H1 (cell line): Measurements from ENCODE around the gene P2RX7. TPM values are rescaled to one million over a fixed set of nuclear protein-coding genes. Genes with fewer than 3 reads are reported as not detected.

Experiments used
- CTCF ChIA-PET: fragments of 300-600 bp; sonication (Branson Sonifier 250); formaldehyde crosslinking; loops from one replicate; lab custom pipeline; 2021; ENCODE audit not compliant: partially characterized antibody; lab: Charles Lee
- POLR2A ChIA-PET: fragments of 300-600 bp; sonication (Branson Sonifier 250); formaldehyde crosslinking; loops from one replicate; lab custom pipeline; 2021; ENCODE audit warnings: inconsistent platforms; ENCODE audit not compliant: partially characterized antibody; lab: Charles Lee
- DNase-seq, 2 experiments: peaks; one replicate each; pipeline versions ENCODE4 v3.0.0 to v3.0.0-alpha.2; 2010 to 2022; ENCODE audit warnings: low spot score in 2 of 2, low read depth in 1 of 2, mixed read lengths in 1 of 2
- FAIRE-seq: peaks from 2 replicates; lab custom pipeline; 2011; peaks lifted over from hg19 to GRCh38; lab: Jason Lieb, UNC
- H2AFZ ChIP-seq: 2 replicates; pipeline ENCODE4 v1.8.1; 2012; ENCODE audit warnings: low read length, inconsistent platforms
- H2AK5ac ChIP-seq: 2 replicates; pipeline ENCODE4 v1.6.1; 2013; ENCODE audit warnings: low read depth, low read length
- H2BK120ac ChIP-seq: replicated peaks from 2 replicates; pipeline ENCODE3; 2013; ENCODE audit warnings: low read depth, low read length, inconsistent platforms
- H2BK12ac ChIP-seq: 2 replicates; pipeline ENCODE4 v1.6.1; 2013; ENCODE audit warnings: low read depth, low read length
- H2BK15ac ChIP-seq: 2 replicates; pipeline ENCODE4 v1.6.1; 2013; ENCODE audit warnings: low read length
- H2BK20ac ChIP-seq: 2 replicates; pipeline ENCODE4 v1.6.1; 2013; ENCODE audit warnings: low read length
- H2BK5ac ChIP-seq: 2 replicates; pipeline ENCODE4 v1.6.1; 2013; ENCODE audit warnings: low read depth, low read length
- H3K14ac ChIP-seq: 2 replicates; pipeline ENCODE4 v1.6.1; 2013; ENCODE audit warnings: inconsistent platforms; ENCODE audit not compliant: insufficient read length
- H3K18ac ChIP-seq: 2 replicates; pipeline ENCODE4 v1.6.1; 2013; ENCODE audit warnings: low read length; ENCODE audit errors: extremely low read depth
- H3K23ac ChIP-seq: 2 replicates; pipeline ENCODE4 v1.6.1; 2013; ENCODE audit warnings: inconsistent platforms; ENCODE audit not compliant: insufficient read length
- H3K23me2 ChIP-seq: 2 replicates; pipeline ENCODE4 v1.6.1; 2013; ENCODE audit warnings: low read depth, low read length
- H3K27ac ChIP-seq: 2 replicates; pipeline ENCODE4 v1.6.1; 2011; ENCODE audit warnings: low read depth, low read length, inconsistent platforms
- H3K27me3 ChIP-seq, 4 experiments: replicated peaks in 1 of 4; 1 replicate in 1 of 4; 2 replicates in 3 of 4; pipeline versions ENCODE4 v1.6.1 to v1.8.1; 2011 to 2013; ENCODE audit warnings: low read length in 3 of 4, mild to moderate bottlenecking in 3 of 4, inconsistent platforms in 2 of 4, mixed read lengths in 2 of 4, moderate library complexity in 1 of 4; ENCODE audit not compliant: control insufficient read depth in 3 of 4, insufficient read depth in 3 of 4; ENCODE audit errors: extremely low read depth in 1 of 4
- H3K36me3 ChIP-seq, 4 experiments: 2 replicates each; pipeline versions ENCODE4 v1.6.1 to v1.8.1; 2011 to 2013; ENCODE audit warnings: mild to moderate bottlenecking in 4 of 4, low read length in 3 of 4, moderate library complexity in 2 of 4, control low read depth in 1 of 4, inconsistent platforms in 1 of 4; ENCODE audit not compliant: insufficient read depth in 4 of 4, control insufficient read depth in 2 of 4
- H3K4ac ChIP-seq: replicated peaks from 2 replicates; pipeline ENCODE3; 2013; ENCODE audit warnings: low read length, low read depth, mixed read lengths, inconsistent platforms; ENCODE audit not compliant: insufficient read length
- H3K4me1 ChIP-seq, 4 experiments: replicated peaks in 1 of 4; 1 replicate in 1 of 4; 2 replicates in 3 of 4; pipeline versions ENCODE4 v1.6.1 to v1.8.1; 2011 to 2013; ENCODE audit warnings: low read length in 3 of 4, inconsistent platforms in 2 of 4, mixed read lengths in 1 of 4; ENCODE audit not compliant: insufficient read depth in 4 of 4, control insufficient read depth in 3 of 4
- H3K4me2 ChIP-seq, 2 experiments: 2 replicates each; pipeline versions ENCODE4 v1.6.1 to v1.8.1; 2011 to 2013; ENCODE audit warnings: low read depth in 2 of 2, low read length in 2 of 2, control low read depth in 1 of 2, inconsistent platforms in 1 of 2, mild to moderate bottlenecking in 1 of 2; ENCODE audit not compliant: insufficient read depth in 1 of 2
- H3K4me3 ChIP-seq, 4 experiments: fragments of 200-600, 300-600 bp in 1 of 4; sonication (generic), shearing (Covaris generic), sonication (Bioruptor Twin) in 1 of 4; 2 replicates each; pipeline versions ENCODE4 v1.5.1 to v1.8.1; 2011 to 2016; ENCODE audit warnings: low read length in 4 of 4, low read depth in 3 of 4, control low read depth in 2 of 4, inconsistent platforms in 2 of 4, mild to moderate bottlenecking in 2 of 4, mixed read lengths in 1 of 4, moderate library complexity in 1 of 4; ENCODE audit not compliant: insufficient read depth in 2 of 4; ENCODE audit errors: extremely low read depth in 1 of 4
- H3K56ac ChIP-seq: replicated peaks from 2 replicates; pipeline ENCODE3; 2013; ENCODE audit warnings: low read depth, mild to moderate bottlenecking, mixed read lengths, low read length, inconsistent platforms; ENCODE audit not compliant: insufficient read length
- H3K79me1 ChIP-seq: 2 replicates; pipeline ENCODE4 v1.6.1; 2013; ENCODE audit warnings: low read depth, low read length, control low read depth
- H3K79me2 ChIP-seq, 2 experiments: 2 replicates each; pipeline versions ENCODE4 v1.6.1 to v1.8.1; 2012 to 2013; ENCODE audit warnings: low read length in 2 of 2, mild to moderate bottlenecking in 2 of 2, inconsistent platforms in 1 of 2; ENCODE audit not compliant: insufficient read depth in 2 of 2, control insufficient read depth in 1 of 2
- H3K9ac ChIP-seq, 4 experiments: replicated peaks in 1 of 4; 1 replicate in 1 of 4; 2 replicates in 3 of 4; pipeline versions ENCODE4 v1.6.1 to v1.8.1; 2011 to 2013; ENCODE audit warnings: low read depth in 3 of 4, low read length in 3 of 4, control low read depth in 2 of 4, mild to moderate bottlenecking in 2 of 4, moderate library complexity in 2 of 4, inconsistent platforms in 1 of 4; ENCODE audit errors: extremely low read depth in 1 of 4
- H3K9me3 ChIP-seq, 2 experiments: 2 replicates each; pipeline versions ENCODE4 v1.6.1 to v1.8.1; 2012 to 2013; ENCODE audit warnings: mild to moderate bottlenecking in 2 of 2, moderate library complexity in 2 of 2, control low read depth in 1 of 2, inconsistent platforms in 1 of 2, low read depth in 1 of 2, low read length in 1 of 2, mixed read lengths in 1 of 2; ENCODE audit not compliant: insufficient read depth in 2 of 2
- H4K20me1 ChIP-seq, 2 experiments: replicated peaks in 1 of 2; 2 replicates each; pipeline versions ENCODE3 to v1.8.1; 2011 to 2013; ENCODE audit warnings: inconsistent platforms in 2 of 2, low read length in 2 of 2, mild to moderate bottlenecking in 1 of 2; ENCODE audit not compliant: insufficient read depth in 2 of 2, control insufficient read depth in 1 of 2
- H4K5ac ChIP-seq: 2 replicates; pipeline ENCODE4 v1.6.1; 2013; ENCODE audit warnings: low read length, low read depth, mixed read lengths, inconsistent platforms; ENCODE audit not compliant: insufficient read length
- H4K8ac ChIP-seq: 2 replicates; pipeline ENCODE4 v1.8.0; 2013; ENCODE audit warnings: mild to moderate bottlenecking, moderate library complexity, low read length, inconsistent platforms; ENCODE audit not compliant: insufficient read depth; ENCODE audit errors: extremely low read depth
- H4K91ac ChIP-seq: replicated peaks from 2 replicates; pipeline ENCODE3; 2013; ENCODE audit warnings: low read length, mixed read lengths, inconsistent platforms; ENCODE audit not compliant: insufficient read length
- E2F6 ChIP-seq: IDR thresholded peaks from 2 replicates; pipeline ENCODE4 v1.6.1; 2012; ENCODE audit warnings: inconsistent platforms
- FOSL1 ChIP-seq: IDR thresholded peaks from 2 replicates; pipeline ENCODE4 v1.6.1; 2011; ENCODE audit warnings: mild to moderate bottlenecking, low read depth, low read length, moderate library complexity; ENCODE audit not compliant: insufficient read depth
- JUN ChIP-seq: IDR thresholded peaks from 2 replicates; pipeline ENCODE4 v1.6.1; 2011; ENCODE audit warnings: low read depth, mild to moderate bottlenecking, improper control_type of control experiment, low read length
- NANOG ChIP-seq: IDR thresholded peaks from 2 replicates; pipeline ENCODE4 v1.6.1; 2011; ENCODE audit warnings: low read length, low read depth, mild to moderate bottlenecking, inconsistent platforms; ENCODE audit not compliant: insufficient read depth, poor library complexity, severe bottlenecking
- RNF2 ChIP-seq: fragments of 200-900, 300-1000 bp; sonication (generic); IDR thresholded peaks from 2 replicates; pipeline ENCODE4 v1.7.1; 2016; ENCODE audit warnings: borderline replicate concordance, low read depth, mild to moderate bottlenecking, antibody characterized with exemption, low read length; ENCODE audit not compliant: poor library complexity, severe bottlenecking; ENCODE audit errors: missing control alignments
- RXRA ChIP-seq: IDR thresholded peaks from 2 replicates; pipeline ENCODE4 v1.6.1; 2011; ENCODE audit warnings: low read depth, mild to moderate bottlenecking, low read length, moderate library complexity; ENCODE audit not compliant: insufficient read depth
- TBP ChIP-seq: IDR thresholded peaks from 2 replicates; pipeline ENCODE4 v1.6.1; 2011; ENCODE audit warnings: low read depth, low read length, improper control_type of control experiment
- WGBS, 2 experiments: shearing (Covaris generic) in 1 of 2; methylation state at CpG; one replicate each; pipeline versions ENCODE4 v1.1.6 to v1.1.7; 2013 to 2015; ENCODE audit warnings: low lambda C conversion rate in 2 of 2, mixed read lengths in 2 of 2, inconsistent platforms in 1 of 2, low coverage in 1 of 2, missing lambda C conversion rate in 1 of 2; ENCODE audit not compliant: insufficient replicate concordance in 2 of 2, insufficient coverage in 1 of 2, insufficient read length in 1 of 2; ENCODE audit errors: extremely low coverage in 1 of 2, missing lambda C conversion rate in 1 of 2; 5-methylcytosine and 5-hydroxymethylcytosine counted together
- polyA plus RNA-seq, 7 experiments: library from polyadenylated mRNA; depleted of rRNA in 3 of 7; stranded (reverse) in 5 of 7; unstranded in 2 of 7; fragments of >200 nt in 5 of 7; fragments of 200-250 nt in 2 of 7; gene quantifications; 1 replicate in 5 of 7; 2 replicates in 1 of 7; 4 replicates in 1 of 7; pipeline versions ENCODE4 v1.2.1 to v1.2.3, GENCODE V29; 2011 to 2013; ENCODE audit warnings: missing spikeins in 2 of 7, mixed read lengths in 2 of 7
- total RNA-seq: library from RNA; stranded (reverse); fragmentation: NEBNext Ultra II Directional; extraction: Animal tissue kit (Norgen Biotek cat#: 25700); gene quantifications from 2 replicates; pipeline ENCODE4 v1.2.1, GENCODE V29; 2021

Gene P2RX7
- total and polyA plus RNA-seq, 2 of the 8 experiments (the other 6 are each of a cell fraction or from before 2014, with no cell fraction given), result 0.38 to 0.56 TPM

DNA sequence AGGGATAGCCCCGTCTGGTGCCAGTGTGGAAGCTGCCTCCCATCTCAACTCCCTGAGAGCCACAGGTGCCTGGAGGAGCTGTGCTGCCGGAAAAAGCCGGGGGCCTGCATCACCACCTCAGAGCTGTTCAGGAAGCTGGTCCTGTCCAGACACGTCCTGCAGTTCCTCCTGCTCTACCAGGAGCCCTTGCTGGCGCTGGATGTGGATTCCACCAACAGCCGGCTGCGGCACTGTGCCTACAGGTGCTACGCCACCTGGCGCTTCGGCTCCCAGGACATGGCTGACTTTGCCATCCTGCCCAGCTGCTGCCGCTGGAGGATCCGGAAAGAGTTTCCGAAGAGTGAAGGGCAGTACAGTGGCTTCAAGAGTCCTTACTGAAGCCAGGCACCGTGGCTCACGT is 51.7 kb downstream of the P2RX7 start:
- 85% methylated on average over 15 of the region's 15 CpGs; no CpG with 5 or more reads in 1 of the 2 experiments for WGBS, 2 experiments
- H4K20me1 ChIP-seq, result no peaks in the 10 kb centered on the region
- no peaks in the 10 kb centered on the region for H3K79me1 ChIP-seq
- peak overlapping the region; percentile 68; the same call in 1 of the 2 replicates for H2BK5ac ChIP-seq
- no peaks in the 10 kb centered on the region for H3K4me1 ChIP-seq
- H3K27me3 ChIP-seq, result no peaks in the 10 kb centered on the region
- no peak for FAIRE-seq
- H3K23ac ChIP-seq, result no peak overlapping the region
- no peaks in the 10 kb centered on the region for H3K9me3 ChIP-seq
- no peak overlapping the region for H2BK15ac ChIP-seq
- no peak overlapping the region for H2BK20ac ChIP-seq
- H3K56ac ChIP-seq, result no peak overlapping the region
- no peaks in the 10 kb centered on the region for H3K79me2 ChIP-seq
- H3K4ac ChIP-seq, result no peak overlapping the region
- no peak overlapping the region for H3K27ac ChIP-seq
- no peak overlapping the region for H3K4me2 ChIP-seq
- no peak for TF ChIP-seq TBP
- no peak for TF ChIP-seq JUN
- TF ChIP-seq E2F6, result no peak
- no peak for TF ChIP-seq RXRA
- TF ChIP-seq NANOG, result no peak
- TF ChIP-seq RNF2, result no peak
- TF ChIP-seq FOSL1, result no peak
- H2BK12ac ChIP-seq, result no peak overlapping the region
- H4K8ac ChIP-seq, result peak overlapping the region; percentile 31; the same call in 1 of the 2 replicates
- no peaks in the 10 kb centered on the region for H3K36me3 ChIP-seq
- no peak overlapping the region for H3K14ac ChIP-seq
- DNase-seq, result peak in 1 of 2 experiments; percentile 51
- no peak overlapping the region for H3K4me3 ChIP-seq
- H4K91ac ChIP-seq, result peak overlapping the region; percentile 69
- no peak overlapping the region for H3K9ac ChIP-seq
- H2AK5ac ChIP-seq, result no peak overlapping the region
- peak overlapping the region; percentile 63; the same call in 1 of the 2 replicates for H2AFZ ChIP-seq
- POLR2A ChIA-PET, result no interaction called here
- H2BK120ac ChIP-seq, result no peak overlapping the region
- H4K5ac ChIP-seq, result no peak overlapping the region
- H3K23me2 ChIP-seq, result no peaks in the 10 kb centered on the region
- CTCF ChIA-PET, result interaction anchor here (2.3 kb wide), 1 partner anchor 13 kb away, joined by 12 read pairs; no protein-coding TSS in a partner anchor
- no peak overlapping the region for H3K18ac ChIP-seq
